HG02759 (cell line): ENCODE data around the gene IL1B.

ENCODE experiments used
- ATAC-seq: cut with Tn5 transposase; IDR thresholded peaks from one replicate; pipeline ENCODE4 v1.9.1; 2021; ENCODE audit warnings: mild to moderate bottlenecking, moderate library complexity; ENCODE audit not compliant: unreplicated experiment

The IL1B gene

DNA sequence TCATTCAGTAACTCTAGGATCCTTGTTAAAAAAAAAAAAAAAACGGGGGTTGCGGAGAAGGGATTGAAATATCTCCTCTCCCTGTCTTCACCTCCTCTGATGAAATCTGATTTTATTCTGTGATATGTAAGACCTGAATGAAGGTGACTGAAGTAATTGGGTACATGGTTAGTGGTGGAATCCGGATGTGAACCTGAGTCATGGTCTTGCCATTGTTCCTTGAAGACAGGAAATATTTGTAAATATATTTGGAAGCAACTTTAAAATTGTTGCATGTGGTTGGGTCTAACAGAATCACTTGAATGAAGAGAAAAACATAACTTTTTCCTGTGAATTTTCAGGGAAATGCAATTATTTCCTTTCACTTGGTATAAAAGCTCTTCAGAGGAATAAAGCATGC, 49.3 kb downstream of the IL1B start:
- no peak for ATAC-seq

DNA sequence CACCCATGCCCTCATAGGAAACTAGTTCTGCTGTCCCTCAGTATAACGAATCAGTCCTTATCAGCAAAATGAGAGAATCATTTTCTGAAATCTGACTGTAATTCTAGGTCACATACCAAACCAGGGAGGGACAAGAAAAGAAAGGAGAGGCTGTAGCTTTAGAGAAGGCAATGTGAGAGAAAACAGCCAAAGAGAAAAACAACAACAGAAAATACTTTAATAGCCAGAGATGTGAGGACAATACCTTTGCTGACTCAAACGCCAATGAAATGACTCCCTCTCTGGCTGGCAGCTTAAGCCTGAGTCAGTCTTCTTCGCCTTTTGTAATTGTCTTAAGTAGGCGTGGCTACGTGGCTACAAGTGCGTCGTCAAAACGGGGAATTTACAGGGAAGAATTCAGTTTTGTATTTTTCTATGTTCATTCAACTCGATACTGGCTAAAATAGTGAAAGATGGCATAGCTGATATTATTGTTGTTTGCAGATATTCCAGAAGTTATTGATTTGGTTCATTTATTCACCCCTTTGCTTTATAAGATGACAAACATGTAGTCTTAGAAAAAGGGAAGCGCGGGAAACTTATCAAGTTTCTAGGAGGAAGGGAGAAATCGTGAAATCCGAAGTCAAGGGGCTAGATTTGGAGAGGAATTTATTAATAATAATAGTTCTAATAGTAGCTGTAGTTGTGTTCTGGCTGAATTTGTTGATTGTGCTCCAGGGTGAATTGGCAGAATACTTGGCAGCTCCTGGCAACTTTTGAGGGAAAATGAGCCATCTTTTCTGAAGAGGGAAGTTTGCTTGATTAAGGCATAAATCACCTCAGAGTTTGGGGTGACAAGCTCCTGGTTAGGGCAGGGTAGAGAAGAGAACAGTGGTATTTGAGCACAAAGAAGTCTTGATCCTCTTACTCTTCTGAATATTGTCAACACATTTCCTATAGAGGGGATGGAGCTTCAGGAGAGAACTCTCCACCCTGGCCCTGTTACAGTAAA, 52.1 kb downstream of the IL1B start, which contains the start of gene IL1A:
IL1A (minus strand) TSS at position 295 of the 991 bp plus-strand sequence. CDS start 723 bp downstream, outside the sequence.
- no peak for ATAC-seq

DNA sequence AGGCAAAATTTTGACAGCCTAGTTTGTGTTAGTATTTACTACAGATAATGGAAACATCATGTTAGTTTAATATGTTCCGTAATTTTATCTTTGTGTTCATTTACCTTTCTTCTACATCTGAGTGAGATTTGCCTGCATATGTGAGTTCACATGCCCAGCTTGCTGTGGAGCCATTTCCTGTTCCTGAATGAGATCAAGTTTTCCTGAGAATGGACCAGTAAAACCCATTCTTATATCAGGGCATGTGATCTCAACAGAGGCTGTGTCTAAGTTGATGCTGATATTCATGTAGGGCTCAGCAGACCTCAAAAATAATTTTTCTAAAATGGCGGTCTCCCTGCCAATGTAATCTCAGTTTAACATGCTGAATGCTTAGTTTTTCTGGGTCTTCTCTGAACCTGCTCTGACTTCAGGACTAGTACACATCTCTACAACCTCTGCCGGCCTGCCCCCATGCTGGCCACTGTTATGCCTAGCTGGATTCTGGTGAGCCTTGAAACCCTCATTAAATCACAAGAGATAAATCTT, 53.3 kb downstream of the IL1B start:
- ATAC-seq: no peak

DNA sequence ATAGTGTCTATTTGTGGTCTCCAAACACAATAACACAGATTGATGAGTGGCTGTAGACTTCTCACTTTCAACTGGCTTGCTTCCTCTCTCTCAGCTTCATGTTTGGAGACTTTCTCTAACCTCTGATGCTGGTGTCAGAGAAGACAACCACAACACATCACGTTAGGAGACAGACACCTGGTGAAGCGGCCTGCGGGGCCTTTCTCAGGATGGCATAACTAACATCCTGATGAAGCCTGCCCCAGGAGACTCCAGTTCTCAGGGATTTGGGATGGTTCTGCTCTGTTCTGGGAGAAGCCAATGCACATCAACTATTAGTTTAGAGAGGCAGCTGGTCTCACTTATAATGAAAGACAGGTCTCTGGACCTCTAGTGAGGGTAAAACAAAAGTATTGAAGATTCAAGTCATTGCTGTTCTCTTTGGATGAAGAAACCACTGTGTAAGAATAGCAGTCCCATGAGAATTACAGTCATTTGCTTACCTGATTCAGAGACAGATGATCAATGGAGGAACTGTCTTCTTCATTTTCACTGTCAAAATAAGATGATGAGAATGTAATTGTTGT, 54.3 kb downstream of the IL1B start:
- ATAC-seq: peak; percentile 86
